Panc1 (cell line): ENCODE results near the gene CTRB2. TPM values are rescaled to one million over a fixed set of nuclear protein-coding genes. Genes with fewer than 3 reads are reported as not detected.

Source experiments
- ATAC-seq: fragments of 200-7000 bp; cut with Tn5 transposase; 2 replicates; pipeline ENCODE4 v1.9.1; 2020; ENCODE audit warnings: mild to moderate bottlenecking, moderate library complexity
- BruUV-seq: library from RNA; stranded (reverse); fragments of 400-500 nt; replicated peaks from 2 replicates; lab custom pipeline; 2021; lab: Mats Ljungman, UMichigan
- CTCF ChIA-PET: fragments of 300-600 bp; sonication (Branson Sonifier 250); formaldehyde crosslinking; loops from one replicate; lab custom pipeline; 2022; ENCODE audit warnings: antibody characterized with exemption; lab: Charles Lee
- POLR2A ChIA-PET: fragments of 300-600 bp; sonication (Branson Sonifier 250); formaldehyde crosslinking; loops from one replicate; lab custom pipeline; 2022; ENCODE audit warnings: antibody characterized with exemption; lab: Charles Lee
- DNase-seq: peaks from one replicate; pipeline ENCODE4 v3.0.0-alpha.2; 2010; ENCODE audit warnings: low read depth, low spot score
- H3K27ac ChIP-seq: 2 replicates; pipeline ENCODE4 v1.5.1; 2011; ENCODE audit warnings: mild to moderate bottlenecking, low read length, inconsistent platforms
- H3K27me3 ChIP-seq: fragments of 200-500 bp; sonication (Bioruptor generic); 2 replicates; pipeline ENCODE4 v1.6.0; 2014; ENCODE audit warnings: low read length, inconsistent platforms; ENCODE audit not compliant: control insufficient read depth, insufficient read depth
- H3K36me3 ChIP-seq: fragments of 200-500 bp; sonication (Bioruptor generic); 2 replicates; pipeline ENCODE4 v1.5.1; 2014; ENCODE audit warnings: inconsistent platforms, mild to moderate bottlenecking, low read length, moderate library complexity; ENCODE audit not compliant: control insufficient read depth, insufficient read depth
- H3K4me1 ChIP-seq: 2 replicates; pipeline ENCODE4 v1.5.1; 2011; ENCODE audit warnings: inconsistent platforms, mild to moderate bottlenecking, low read length, moderate library complexity; ENCODE audit not compliant: control insufficient read depth, insufficient read depth
- H3K4me3 ChIP-seq, 2 experiments: 2 replicates each; pipeline ENCODE4 v1.5.1; 2011 to 2012; ENCODE audit warnings: low read depth in 2 of 2, low read length in 2 of 2, mild to moderate bottlenecking in 2 of 2, inconsistent platforms in 1 of 2, moderate library complexity in 1 of 2
- H3K9me3 ChIP-seq: fragments of 200-500 bp; sonication (Bioruptor generic); 2 replicates; pipeline ENCODE4 v1.5.1; 2014; ENCODE audit warnings: low read depth, mild to moderate bottlenecking, inconsistent platforms, low read length, moderate library complexity; ENCODE audit not compliant: control insufficient read depth, insufficient read depth
- POLR2AphosphoS5 ChIP-seq: IDR thresholded peaks from 2 replicates; pipeline ENCODE4 v1.6.1; 2012; ENCODE audit warnings: mild to moderate bottlenecking, low read depth, low read length, moderate library complexity
- SIN3A ChIP-seq: IDR thresholded peaks from 2 replicates; pipeline ENCODE4 v1.6.1; 2012; ENCODE audit warnings: low read depth, mild to moderate bottlenecking, low read length, moderate library complexity, borderline replicate concordance; ENCODE audit not compliant: insufficient read depth
- TCF7L2 ChIP-seq: IDR thresholded peaks from 2 replicates; pipeline ENCODE4 v1.6.1; 2011; ENCODE audit warnings: mild to moderate bottlenecking, low read depth, low read length, inconsistent platforms
- in situ Hi-C: cut with HindIII; loops from 2 replicates; pipeline ENCODE4 v1.10.0; 2016; ENCODE audit warnings: low sequenced_read_pairs, low pct_unique_long_range_greater_than_20kb
- intact Hi-C: fragments of 100-400 bp; cut with micrococcal nuclease; formaldehyde crosslinking; loops from one replicate; pipeline ENCODE4 v1.10.0; 2022; ENCODE audit not compliant: unreplicated experiment
- total RNA-seq: library from RNA; stranded (reverse); gene quantifications from one replicate; pipeline ENCODE4 v1.2.1, GENCODE V29; 2021; ENCODE audit not compliant: unreplicated experiment
- TF ChIP-seq, protein P1 (sequence below), 2 experiments: IDR thresholded peaks; 2 replicates each; pipeline ENCODE4 v1.6.1; 2011 to 2012; ENCODE audit warnings: low read depth in 2 of 2, control low read depth in 1 of 2, low read length in 1 of 2, mild to moderate bottlenecking in 1 of 2, moderate library complexity in 1 of 2; ENCODE audit not compliant: insufficient read depth in 1 of 2
- TF ChIP-seq, protein P2 (sequence below): fragments of 450-650 bp; IDR thresholded peaks from 2 replicates; pipeline ENCODE4 v1.5.1; 2017; ENCODE audit warnings: mild to moderate bottlenecking

CTRB2 gene
- total RNA-seq, 1 experiment from 2014 or later, result 5.0 TPM

DNA sequence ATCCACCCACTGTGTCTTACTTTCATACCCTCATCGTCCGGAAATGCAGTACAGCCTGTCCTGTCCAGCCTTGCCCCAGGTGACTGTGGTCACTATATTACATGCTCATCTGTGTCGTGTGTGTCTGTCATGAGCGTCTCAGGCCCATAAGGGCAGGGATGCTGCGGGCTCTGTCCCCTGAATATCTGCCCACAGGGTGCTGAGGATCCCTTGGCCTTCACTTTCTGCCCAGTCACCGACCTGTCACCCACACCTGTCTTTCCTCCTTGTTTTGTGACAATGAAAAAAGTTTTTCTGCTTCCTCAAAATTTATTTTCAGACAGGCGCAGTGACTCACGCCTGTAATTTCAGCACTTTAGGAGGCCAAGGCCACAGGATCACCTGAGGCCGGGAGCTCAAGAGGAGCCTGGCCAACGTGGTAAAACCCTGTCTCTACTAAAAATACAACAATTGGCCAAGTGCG lies 10.5 kb upstream of the CTRB2 start:
- Histone ChIP-seq H3K4me1 (no peaks in the 10 kb centered on the region), H3K36me3 (no peaks in the 10 kb centered on the region), H3K27ac (no peak overlapping the region), H3K27me3 (no peaks in the 10 kb centered on the region), H3K4me3 (no peak overlapping the region), H3K9me3 (no peaks in the 10 kb centered on the region)
- no peak for DNase-seq
- ATAC-seq, result no peak
- BruUV-seq, result no TSS peak
- intact Hi-C loops (no loop called here), in situ Hi-C loops (no loop called here)
- CTCF ChIA-PET, result interaction anchor here (0.7 kb wide), 1 partner anchor 15 kb away, joined by 3 read pairs; no protein-coding TSS in a partner anchor
- POLR2A ChIA-PET, result interaction anchor here (0.6 kb wide), 1 partner anchor 25 kb away, joined by 5 read pairs; no protein-coding TSS in a partner anchor
- TF ChIP-seq SIN3A (no peak), POLR2AphosphoS5 (no peak), TCF7L2 (no peak)
- TF ChIP-seq, protein P1, sequence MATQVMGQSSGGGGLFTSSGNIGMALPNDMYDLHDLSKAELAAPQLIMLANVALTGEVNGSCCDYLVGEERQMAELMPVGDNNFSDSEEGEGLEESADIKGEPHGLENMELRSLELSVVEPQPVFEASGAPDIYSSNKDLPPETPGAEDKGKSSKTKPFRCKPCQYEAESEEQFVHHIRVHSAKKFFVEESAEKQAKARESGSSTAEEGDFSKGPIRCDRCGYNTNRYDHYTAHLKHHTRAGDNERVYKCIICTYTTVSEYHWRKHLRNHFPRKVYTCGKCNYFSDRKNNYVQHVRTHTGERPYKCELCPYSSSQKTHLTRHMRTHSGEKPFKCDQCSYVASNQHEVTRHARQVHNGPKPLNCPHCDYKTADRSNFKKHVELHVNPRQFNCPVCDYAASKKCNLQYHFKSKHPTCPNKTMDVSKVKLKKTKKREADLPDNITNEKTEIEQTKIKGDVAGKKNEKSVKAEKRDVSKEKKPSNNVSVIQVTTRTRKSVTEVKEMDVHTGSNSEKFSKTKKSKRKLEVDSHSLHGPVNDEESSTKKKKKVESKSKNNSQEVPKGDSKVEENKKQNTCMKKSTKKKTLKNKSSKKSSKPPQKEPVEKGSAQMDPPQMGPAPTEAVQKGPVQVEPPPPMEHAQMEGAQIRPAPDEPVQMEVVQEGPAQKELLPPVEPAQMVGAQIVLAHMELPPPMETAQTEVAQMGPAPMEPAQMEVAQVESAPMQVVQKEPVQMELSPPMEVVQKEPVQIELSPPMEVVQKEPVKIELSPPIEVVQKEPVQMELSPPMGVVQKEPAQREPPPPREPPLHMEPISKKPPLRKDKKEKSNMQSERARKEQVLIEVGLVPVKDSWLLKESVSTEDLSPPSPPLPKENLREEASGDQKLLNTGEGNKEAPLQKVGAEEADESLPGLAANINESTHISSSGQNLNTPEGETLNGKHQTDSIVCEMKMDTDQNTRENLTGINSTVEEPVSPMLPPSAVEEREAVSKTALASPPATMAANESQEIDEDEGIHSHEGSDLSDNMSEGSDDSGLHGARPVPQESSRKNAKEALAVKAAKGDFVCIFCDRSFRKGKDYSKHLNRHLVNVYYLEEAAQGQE (IDR thresholded peaks at IDR 0.05; ENCODE audit: insufficient read depth in 1 of 2, low read depth in 2 of 2, low read length in 1 of 2), result no peak
- TF ChIP-seq, protein P2, sequence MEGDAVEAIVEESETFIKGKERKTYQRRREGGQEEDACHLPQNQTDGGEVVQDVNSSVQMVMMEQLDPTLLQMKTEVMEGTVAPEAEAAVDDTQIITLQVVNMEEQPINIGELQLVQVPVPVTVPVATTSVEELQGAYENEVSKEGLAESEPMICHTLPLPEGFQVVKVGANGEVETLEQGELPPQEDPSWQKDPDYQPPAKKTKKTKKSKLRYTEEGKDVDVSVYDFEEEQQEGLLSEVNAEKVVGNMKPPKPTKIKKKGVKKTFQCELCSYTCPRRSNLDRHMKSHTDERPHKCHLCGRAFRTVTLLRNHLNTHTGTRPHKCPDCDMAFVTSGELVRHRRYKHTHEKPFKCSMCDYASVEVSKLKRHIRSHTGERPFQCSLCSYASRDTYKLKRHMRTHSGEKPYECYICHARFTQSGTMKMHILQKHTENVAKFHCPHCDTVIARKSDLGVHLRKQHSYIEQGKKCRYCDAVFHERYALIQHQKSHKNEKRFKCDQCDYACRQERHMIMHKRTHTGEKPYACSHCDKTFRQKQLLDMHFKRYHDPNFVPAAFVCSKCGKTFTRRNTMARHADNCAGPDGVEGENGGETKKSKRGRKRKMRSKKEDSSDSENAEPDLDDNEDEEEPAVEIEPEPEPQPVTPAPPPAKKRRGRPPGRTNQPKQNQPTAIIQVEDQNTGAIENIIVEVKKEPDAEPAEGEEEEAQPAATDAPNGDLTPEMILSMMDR, result no peak

DNA sequence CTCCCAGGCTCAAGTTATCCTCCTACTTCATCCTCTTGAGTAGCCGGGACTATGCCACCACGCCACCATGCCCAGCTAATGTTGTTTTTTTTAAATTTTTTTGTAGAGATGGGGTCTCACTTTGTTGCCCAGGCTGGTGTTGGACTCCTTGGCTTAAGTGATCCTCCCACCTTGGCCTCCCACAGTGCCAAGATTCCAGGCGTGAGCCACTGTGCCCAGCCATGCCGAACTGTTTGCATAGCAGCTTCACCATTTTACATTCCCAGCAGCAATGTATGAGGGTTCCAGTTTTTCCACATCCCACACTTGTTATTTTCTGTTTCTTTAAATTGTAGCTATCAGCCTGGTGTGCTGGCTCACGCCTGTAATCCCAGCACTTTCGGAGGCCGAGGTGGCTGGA lies 9.6 kb upstream of the CTRB2 start:
- intact Hi-C loops, result no loop called here
- H3K4me1 ChIP-seq, result no peaks in the 10 kb centered on the region
- in situ Hi-C loops, result no loop called here
- DNase-seq (no peak), ATAC-seq (no peak)
- no peak overlapping the region for H3K27ac ChIP-seq
- H3K36me3 ChIP-seq, result no peaks in the 10 kb centered on the region
- TF ChIP-seq, protein P2, result no peak
- TF ChIP-seq SIN3A (no peak), POLR2AphosphoS5 (no peak), TCF7L2 (no peak)
- TF ChIP-seq, protein P1 (IDR thresholded peaks at IDR 0.05; ENCODE audit: insufficient read depth in 1 of 2, low read depth in 2 of 2, low read length in 1 of 2), result no peak
- H3K9me3 ChIP-seq, result no peaks in the 10 kb centered on the region
- ChIA-PET POLR2A (no interaction called here), CTCF (no interaction called here)
- BruUV-seq, result no TSS peak
- no peak overlapping the region for H3K4me3 ChIP-seq
- H3K27me3 ChIP-seq, result no peaks in the 10 kb centered on the region
